Measurements from ENCODE around the gene RNF186. TPM values are rescaled to one million over a fixed set of nuclear protein-coding genes. Genes with fewer than 3 reads are reported as not detected.

The RNF186 gene
- total RNA-seq, 1 donor from 2014 or later, result not detected

GRCh38 chr1:19802269-19802668 is 12.8 kb downstream of the RNF186 start:
- Mint-ChIP-seq H3K27me3 (peaks cover 15% of the 10 kb centered on the region), H3K36me3 (ENCODE audit: insufficient read depth) (no peaks in the 10 kb centered on the region), H3K9me3 (ENCODE audit: low read depth) (no peaks in the 10 kb centered on the region), H3K4me1 (ENCODE audit: low read depth) (peaks cover 8% of the 10 kb centered on the region), H3K4me3 (ENCODE audit: low read depth) (no peak overlapping the region), H3K27ac (no peak overlapping the region)
- no peak for DNase-seq (ENCODE audit: low spot score, unreplicated experiment)
- no peak for TF ChIP-seq CTCF (IDR thresholded peaks at IDR 0.05; ENCODE audit: unreplicated experiment)

GRCh38 chr1:19800076-19800804 is 14.8 kb downstream of the RNF186 start:
- Mint-ChIP-seq H3K27me3 (peaks cover 15% of the 10 kb centered on the region), H3K27ac (peak overlapping the region; percentile 9), H3K4me1 (ENCODE audit: low read depth) (peaks cover 8% of the 10 kb centered on the region), H3K4me3 (ENCODE audit: low read depth) (peak overlapping the region; percentile 73), H3K9me3 (ENCODE audit: low read depth) (no peaks in the 10 kb centered on the region), H3K36me3 (ENCODE audit: insufficient read depth) (peaks cover 1% of the 10 kb centered on the region)
- no peak for TF ChIP-seq CTCF (IDR thresholded peaks at IDR 0.05; ENCODE audit: unreplicated experiment)
- DNase-seq (ENCODE audit: low spot score, unreplicated experiment), result no peak

GRCh38 chr1:19799230-19800075 is 15.6 kb downstream of the RNF186 start, which contains the start of gene TMCO4:
TSS of gene TMCO4 (minus strand) at chr1:19799916. CDS start at chr1:19780758, 19,158 bp downstream.
- Mint-ChIP-seq H3K27ac (peak within 1 kb of the TSS; percentile 9), H3K36me3 (ENCODE audit: insufficient read depth) (peaks cover 3% of the 10 kb centered on the region), H3K27me3 (peaks cover 15% of the 10 kb centered on the region), H3K4me3 (ENCODE audit: low read depth) (peak within 1 kb of the TSS; percentile 73), H3K4me1 (ENCODE audit: low read depth) (peaks cover 8% of the 10 kb centered on the region), H3K9me3 (ENCODE audit: low read depth) (no peaks in the 10 kb centered on the region)
- TF ChIP-seq CTCF (IDR thresholded peaks at IDR 0.05; ENCODE audit: unreplicated experiment), result peak; percentile 60
- peak; percentile 37 for DNase-seq (ENCODE audit: low spot score, unreplicated experiment)

GRCh38 chr1:19798486-19799229 is 16.4 kb downstream of the RNF186 start:
- Mint-ChIP-seq H3K4me3 (ENCODE audit: low read depth) (peak overlapping the region; percentile 69), H3K27ac (no peak overlapping the region), H3K27me3 (peaks cover 15% of the 10 kb centered on the region), H3K4me1 (ENCODE audit: low read depth) (peaks cover 12% of the 10 kb centered on the region), H3K9me3 (ENCODE audit: low read depth) (no peaks in the 10 kb centered on the region), H3K36me3 (ENCODE audit: insufficient read depth) (peaks cover 5% of the 10 kb centered on the region)
- no peak for TF ChIP-seq CTCF (IDR thresholded peaks at IDR 0.05; ENCODE audit: unreplicated experiment)
- DNase-seq (ENCODE audit: low spot score, unreplicated experiment), result no peak

- Mint-ChIP-seq H3K9me3 (ENCODE audit: low read depth) (no peaks in the 10 kb centered on the region), H3K36me3 (ENCODE audit: insufficient read depth) (peaks cover 6% of the 10 kb centered on the region), H3K4me1 (ENCODE audit: low read depth) (peaks cover 12% of the 10 kb centered on the region), H3K27ac (no peak overlapping the region), H3K27me3 (peaks cover 15% of the 10 kb centered on the region), H3K4me3 (ENCODE audit: low read depth) (no peak overlapping the region)
- no peak for DNase-seq (ENCODE audit: low spot score, unreplicated experiment)
- TF ChIP-seq CTCF (IDR thresholded peaks at IDR 0.05; ENCODE audit: unreplicated experiment), result no peak
Observed at GRCh38 chr1:19797827-19798226, 17.3 kb downstream of the RNF186 start.

Measured in progenitor cell of endocrine pancreas (in vitro differentiated cells).